Glutamatergic neuron (in vitro differentiated cells): ENCODE results near the gene SMG9. TPM values are rescaled to one million over a fixed set of nuclear protein-coding genes. Genes with fewer than 3 reads are reported as not detected.

Source experiments
- DNase-seq: peaks from one replicate; pipeline ENCODE4 v3.0.0; 2022
- H3K27ac Mint-ChIP-seq: one replicate; pipeline ENCODE4 v1.8.0; 2020; ENCODE audit warnings: mild to moderate bottlenecking, mixed read lengths, inconsistent platforms; ENCODE audit not compliant: unreplicated experiment
- H3K27me3 Mint-ChIP-seq: one replicate; pipeline ENCODE4 v1.8.0; 2020; ENCODE audit warnings: mild to moderate bottlenecking, moderate library complexity, mixed read lengths, inconsistent platforms; ENCODE audit not compliant: unreplicated experiment
- H3K36me3 Mint-ChIP-seq: one replicate; pipeline ENCODE4 v1.8.0; 2020; ENCODE audit warnings: mild to moderate bottlenecking, mixed read lengths, inconsistent platforms; ENCODE audit not compliant: unreplicated experiment
- H3K4me1 Mint-ChIP-seq: one replicate; pipeline ENCODE4 v1.8.0; 2020; ENCODE audit warnings: mild to moderate bottlenecking, low read depth, mixed read lengths, inconsistent platforms; ENCODE audit not compliant: unreplicated experiment
- H3K4me3 Mint-ChIP-seq: one replicate; pipeline ENCODE4 v1.8.0; 2020; ENCODE audit warnings: mild to moderate bottlenecking, mixed read lengths, inconsistent platforms; ENCODE audit not compliant: unreplicated experiment
- H3K9me3 Mint-ChIP-seq: one replicate; pipeline ENCODE4 v1.8.0; 2020; ENCODE audit warnings: mild to moderate bottlenecking, moderate library complexity, mixed read lengths, inconsistent platforms; ENCODE audit not compliant: unreplicated experiment
- total RNA-seq: library from RNA; stranded (reverse); fragmentation: NEBNext Ultra II Directional; extraction: Animal tissue kit (Norgen Biotek cat#: 25700); gene quantifications from one replicate; pipeline ENCODE4 v1.2.1, GENCODE V29; 2021; ENCODE audit not compliant: unreplicated experiment
- TF ChIP-seq, protein P1 (sequence below): fragments of 200-600 bp; sonication (generic); IDR thresholded peaks from one replicate; pipeline ENCODE4 v1.5.0; 2021; ENCODE audit not compliant: partially characterized antibody, unreplicated experiment

SMG9 gene
- total RNA-seq, 1 donor from 2014 or later, result 34.1 TPM

DNA sequence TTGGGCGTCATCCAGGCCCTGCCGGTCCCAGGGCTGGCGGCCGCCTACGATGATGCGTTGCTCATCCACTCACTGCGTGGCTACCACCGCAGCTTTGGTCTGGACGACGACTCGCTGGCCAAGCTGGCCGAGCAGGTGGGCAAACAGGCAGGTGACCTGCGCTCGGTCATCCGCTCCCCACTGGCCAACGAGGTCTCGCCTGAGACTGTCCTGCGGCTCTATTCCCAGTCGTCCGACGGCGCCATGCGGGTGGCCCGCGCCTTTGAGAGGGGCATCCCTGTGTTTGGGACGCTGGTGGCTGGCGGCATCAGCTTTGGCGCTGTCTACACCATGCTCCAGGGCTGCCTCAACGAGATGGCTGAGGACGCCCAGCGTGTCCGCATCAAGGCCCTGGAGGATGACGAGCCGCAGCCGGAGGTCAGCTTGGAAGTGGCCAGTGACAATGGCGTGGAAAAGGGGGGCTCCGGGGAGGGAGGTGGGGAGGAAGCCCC lies 35.3 kb downstream of the SMG9 start:
- no peak overlapping the region for H3K4me3 Mint-ChIP-seq
- peaks cover 2% of the 10 kb centered on the region for H3K4me1 Mint-ChIP-seq
- H3K9me3 Mint-ChIP-seq, result no peaks in the 10 kb centered on the region
- H3K27me3 Mint-ChIP-seq, result no peaks in the 10 kb centered on the region
- no peaks in the 10 kb centered on the region for H3K36me3 Mint-ChIP-seq
- no peak overlapping the region for H3K27ac Mint-ChIP-seq
- no peak for DNase-seq
- TF ChIP-seq, protein P1, sequence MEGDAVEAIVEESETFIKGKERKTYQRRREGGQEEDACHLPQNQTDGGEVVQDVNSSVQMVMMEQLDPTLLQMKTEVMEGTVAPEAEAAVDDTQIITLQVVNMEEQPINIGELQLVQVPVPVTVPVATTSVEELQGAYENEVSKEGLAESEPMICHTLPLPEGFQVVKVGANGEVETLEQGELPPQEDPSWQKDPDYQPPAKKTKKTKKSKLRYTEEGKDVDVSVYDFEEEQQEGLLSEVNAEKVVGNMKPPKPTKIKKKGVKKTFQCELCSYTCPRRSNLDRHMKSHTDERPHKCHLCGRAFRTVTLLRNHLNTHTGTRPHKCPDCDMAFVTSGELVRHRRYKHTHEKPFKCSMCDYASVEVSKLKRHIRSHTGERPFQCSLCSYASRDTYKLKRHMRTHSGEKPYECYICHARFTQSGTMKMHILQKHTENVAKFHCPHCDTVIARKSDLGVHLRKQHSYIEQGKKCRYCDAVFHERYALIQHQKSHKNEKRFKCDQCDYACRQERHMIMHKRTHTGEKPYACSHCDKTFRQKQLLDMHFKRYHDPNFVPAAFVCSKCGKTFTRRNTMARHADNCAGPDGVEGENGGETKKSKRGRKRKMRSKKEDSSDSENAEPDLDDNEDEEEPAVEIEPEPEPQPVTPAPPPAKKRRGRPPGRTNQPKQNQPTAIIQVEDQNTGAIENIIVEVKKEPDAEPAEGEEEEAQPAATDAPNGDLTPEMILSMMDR, result no peak

DNA sequence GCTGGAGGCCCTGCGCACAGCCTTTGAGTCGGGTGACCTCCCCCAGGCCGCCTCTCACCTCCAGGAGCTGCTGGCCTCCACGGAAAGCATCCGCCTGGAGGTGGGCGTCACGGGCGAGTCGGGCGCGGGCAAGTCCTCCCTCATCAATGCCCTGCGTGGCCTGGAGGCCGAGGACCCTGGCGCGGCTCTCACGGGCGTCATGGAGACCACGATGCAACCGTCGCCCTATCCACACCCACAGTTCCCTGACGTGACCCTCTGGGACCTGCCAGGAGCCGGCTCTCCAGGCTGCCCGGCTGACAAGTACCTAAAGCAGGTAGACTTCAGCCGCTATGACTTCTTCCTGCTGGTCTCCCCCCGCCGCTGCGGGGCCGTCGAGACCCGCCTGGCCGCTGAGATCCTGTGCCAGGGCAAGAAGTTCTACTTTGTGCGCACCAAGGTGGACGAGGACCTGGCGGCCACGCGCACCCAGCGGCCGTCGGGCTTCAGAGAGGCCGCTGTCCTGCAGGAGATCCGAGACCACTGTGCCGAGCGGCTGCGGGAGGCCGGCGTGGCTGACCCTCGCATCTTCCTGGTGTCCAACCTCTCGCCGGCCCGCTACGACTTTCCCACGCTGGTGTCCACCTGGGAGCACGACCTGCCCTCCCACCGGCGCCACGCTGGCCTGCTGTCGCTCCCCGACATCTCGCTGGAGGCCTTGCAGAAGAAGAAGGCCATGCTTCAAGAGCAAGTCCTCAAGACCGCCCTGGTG lies 36.0 kb downstream of the SMG9 start:
- Mint-ChIP-seq H3K4me3 (no peak overlapping the region), H3K27me3 (no peaks in the 10 kb centered on the region), H3K27ac (no peak overlapping the region), H3K9me3 (no peaks in the 10 kb centered on the region), H3K4me1 (peaks cover 2% of the 10 kb centered on the region), H3K36me3 (no peaks in the 10 kb centered on the region)
- no peak for DNase-seq
- TF ChIP-seq, protein P1, result no peak

DNA sequence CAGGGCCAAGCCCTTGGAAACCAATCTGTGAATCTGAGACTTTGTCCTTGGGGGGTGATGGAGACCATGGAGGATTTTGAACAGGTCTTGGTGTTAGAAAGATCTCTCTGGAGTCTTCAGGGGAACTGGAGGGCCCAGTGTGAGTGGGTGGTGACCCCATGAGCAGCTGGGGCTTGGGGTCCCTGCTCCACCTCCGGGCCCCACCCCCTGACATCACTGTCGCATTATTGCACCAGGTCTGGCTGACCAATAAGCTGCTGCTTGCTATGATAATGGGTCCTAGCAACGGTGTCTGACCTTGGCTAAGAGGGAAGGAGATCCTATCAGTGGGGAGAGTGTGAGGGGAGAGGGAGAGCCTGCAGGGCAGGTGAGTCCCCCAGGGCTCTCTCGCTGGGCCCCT lies 39.0 kb downstream of the SMG9 start, which contains the start of gene IRGC:
IRGC (plus strand) TSS at position 301 of the 400 bp plus-strand sequence. CDS start 2,483 bp downstream, outside the sequence.
- Mint-ChIP-seq H3K36me3 (no peaks in the 10 kb centered on the region), H3K4me3 (no peak within 1 kb of the TSS), H3K27ac (no peak within 1 kb of the TSS), H3K4me1 (no peaks in the 10 kb centered on the region), H3K27me3 (peaks cover 5% of the 10 kb centered on the region), H3K9me3 (no peaks in the 10 kb centered on the region)
- DNase-seq, result no peak
- TF ChIP-seq, protein P1, result no peak

- Mint-ChIP-seq H3K4me3 (no peak overlapping the region), H3K4me1 (no peaks in the 10 kb centered on the region)
These were observed 41.6 kb downstream of the SMG9 start for GRCh38 chr19:43713208-43713607.

More at GRCh38 chr19:43713208-43713607, 41.6 kb downstream of the SMG9 start:
- no peak for DNase-seq
- TF ChIP-seq, protein P1, result no peak
- Mint-ChIP-seq H3K27me3 (peaks cover 5% of the 10 kb centered on the region), H3K9me3 (peaks cover 2% of the 10 kb centered on the region), H3K27ac (no peak overlapping the region), H3K36me3 (peaks cover 8% of the 10 kb centered on the region)
